Stimulated activated CD4-positive, alpha-beta T cell treated with anti-CD3 and anti-CD28 coated beads, Interleukin-15, amount 100 ng/mL, for 1 hour (primary cell): ENCODE measurements around the gene FAM20A.
"Not testable (repeated sequence)": the region's sequence is repeated elsewhere in the genome, so short reads cannot be mapped to it uniquely, and the experiment has no call there.

Experiments
- DNase-seq, 2 donors: peaks; one replicate each; pipeline ENCODE4 v3.0.0-alpha.2; 2020; ENCODE audit warnings: low read depth in 1 of 2, low spot score in 1 of 2

FAM20A gene

GRCh38 chr17:68533887-68534694, 67.1 kb downstream of the FAM20A start:
- no peak for DNase-seq

- DNase-seq: no peak
Measured at GRCh38 chr17:68532826-68533225, 68.3 kb downstream of the FAM20A start.

DNA sequence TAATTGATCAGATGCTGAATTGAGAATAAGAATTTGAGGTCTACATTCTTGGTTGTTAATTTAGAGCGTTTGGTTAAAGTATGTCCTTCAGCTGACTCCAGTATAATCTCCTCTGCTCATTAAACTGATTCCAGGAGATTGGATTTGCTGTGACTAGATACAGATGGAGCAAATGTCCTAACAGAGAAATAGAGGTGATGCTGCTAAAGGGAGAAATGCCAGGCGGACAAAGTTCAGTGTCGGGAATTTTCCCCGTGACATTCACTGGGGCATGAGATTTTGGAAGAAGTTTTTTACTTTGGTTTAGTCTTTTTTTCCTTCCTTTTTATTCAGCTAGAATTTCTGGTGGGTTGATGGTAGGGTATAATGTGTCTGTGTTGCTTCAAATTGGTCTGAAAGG, 69.9 kb downstream of the FAM20A start:
- DNase-seq: no peak

DNA sequence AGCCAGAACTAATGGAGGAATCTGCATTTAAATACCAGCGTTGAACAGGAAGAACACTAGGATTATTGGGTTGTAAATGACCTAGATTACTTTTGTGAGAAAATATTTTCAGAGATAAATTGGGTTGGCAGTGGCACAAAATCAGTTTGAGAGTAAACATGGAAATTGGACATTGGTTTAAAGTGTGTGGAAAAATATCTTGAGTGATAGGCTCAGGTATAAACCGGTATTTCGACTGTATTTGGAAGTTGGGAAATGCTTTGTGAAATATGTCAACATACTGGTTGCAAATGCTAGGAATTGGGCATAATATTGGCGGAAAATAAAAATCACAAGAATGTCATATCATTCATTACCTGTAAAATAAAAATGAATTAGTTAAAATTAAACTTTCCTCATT, 73.9 kb downstream of the FAM20A start:
- no peak for DNase-seq

GRCh38 chr17:68526548-68526947, 74.6 kb downstream of the FAM20A start:
- no peak for DNase-seq

DNA sequence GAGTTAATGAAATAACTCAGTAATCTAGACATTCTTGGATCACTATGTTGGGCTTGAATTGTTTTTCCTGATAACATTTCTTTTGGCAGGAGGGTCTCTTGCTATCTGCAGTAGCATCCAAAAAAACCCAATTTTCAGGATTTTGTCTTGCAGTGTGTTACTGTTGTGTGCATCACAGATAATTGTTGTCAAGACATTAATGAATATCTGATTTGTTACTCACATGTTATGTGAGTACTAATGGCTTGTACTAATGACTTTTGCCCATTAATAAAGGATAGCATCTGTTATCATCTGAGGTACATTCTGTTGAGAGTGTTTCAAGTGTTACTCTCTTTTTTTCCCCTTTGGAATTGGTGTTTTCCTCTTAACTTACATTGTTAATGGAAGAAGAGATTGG, 78.9 kb downstream of the FAM20A start:
- DNase-seq: no peak

DNA sequence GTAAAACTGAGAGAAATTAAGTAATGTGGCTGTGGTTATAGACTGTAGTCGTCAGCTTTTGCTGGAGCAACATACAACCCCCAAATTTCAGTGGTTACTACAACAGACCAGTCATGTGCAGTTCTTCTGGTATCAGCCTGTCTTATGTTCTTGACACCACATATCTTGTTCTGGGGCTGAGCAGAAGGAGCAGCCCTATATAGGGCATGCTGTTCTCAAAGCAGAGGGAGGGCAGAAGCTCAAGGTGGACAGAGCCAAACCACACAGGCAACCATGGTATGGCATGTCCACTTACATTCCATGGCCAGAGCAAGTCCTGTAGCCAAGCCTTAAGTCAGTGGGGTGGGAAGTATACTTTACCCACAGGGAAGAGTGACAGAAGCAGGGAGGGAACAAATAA, 81.3 kb downstream of the FAM20A start:
- DNase-seq: no peak

DNA sequence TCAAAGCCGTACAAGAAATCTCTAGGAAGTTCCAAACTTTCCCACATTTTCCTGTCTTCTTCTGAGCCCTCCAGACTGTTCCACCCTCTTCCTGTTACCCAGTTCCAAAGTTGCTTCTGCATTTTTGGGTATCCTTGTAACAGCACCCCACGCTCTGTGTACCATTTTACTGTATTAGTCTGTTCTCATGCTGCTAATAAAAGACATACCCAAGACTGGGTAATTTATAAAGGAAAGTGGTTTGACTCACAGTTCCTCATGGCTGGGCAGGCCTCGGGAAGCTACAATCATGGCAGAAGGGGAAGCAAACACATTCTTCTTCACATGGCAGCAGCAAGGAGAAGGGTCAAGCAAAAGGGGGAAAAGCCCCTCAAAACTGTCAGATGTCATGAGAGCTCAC, 82.1 kb downstream of the FAM20A start:
- not testable (repeated sequence) for DNase-seq

DNA sequence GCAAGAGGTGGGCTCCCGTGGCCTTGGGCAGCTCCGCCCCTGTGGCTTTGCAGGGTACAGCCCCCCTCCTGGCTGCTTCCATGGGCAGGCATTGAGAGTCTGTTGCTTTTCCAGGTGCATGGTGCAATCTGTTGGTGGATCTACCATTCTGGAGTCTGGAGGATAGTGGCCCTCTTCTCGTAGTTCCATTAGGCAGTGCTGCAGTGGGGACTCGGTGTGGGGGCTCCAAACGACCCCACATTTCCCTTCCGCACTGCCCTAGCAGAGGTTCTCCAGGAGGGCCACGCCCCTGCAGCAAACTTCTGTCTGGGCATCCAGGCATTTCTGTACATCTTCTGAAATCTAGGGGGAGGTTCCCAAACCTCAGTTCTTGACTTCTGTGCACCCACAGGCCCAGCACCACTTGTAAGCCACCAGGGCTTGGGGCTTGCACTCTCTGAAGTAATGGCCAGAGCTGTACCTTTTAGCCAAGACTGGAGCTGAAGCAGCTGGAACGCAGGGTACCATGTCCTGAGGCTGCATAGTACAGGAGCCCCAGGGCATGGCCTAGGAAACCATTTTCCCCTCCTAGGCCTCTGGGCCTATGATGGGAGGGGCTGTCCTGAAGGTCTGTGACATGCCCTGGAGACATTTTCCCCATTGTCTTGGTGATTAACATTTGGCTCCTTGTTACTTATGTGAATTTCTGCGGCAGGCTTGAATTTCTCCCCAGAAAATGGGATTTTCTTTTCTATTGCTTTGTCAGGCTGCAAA, 82.9 kb downstream of the FAM20A start:
- DNase-seq: no peak

- DNase-seq: not testable (repeated sequence)
Measured at GRCh38 chr17:68517605-68518004, 83.6 kb downstream of the FAM20A start.

DNA sequence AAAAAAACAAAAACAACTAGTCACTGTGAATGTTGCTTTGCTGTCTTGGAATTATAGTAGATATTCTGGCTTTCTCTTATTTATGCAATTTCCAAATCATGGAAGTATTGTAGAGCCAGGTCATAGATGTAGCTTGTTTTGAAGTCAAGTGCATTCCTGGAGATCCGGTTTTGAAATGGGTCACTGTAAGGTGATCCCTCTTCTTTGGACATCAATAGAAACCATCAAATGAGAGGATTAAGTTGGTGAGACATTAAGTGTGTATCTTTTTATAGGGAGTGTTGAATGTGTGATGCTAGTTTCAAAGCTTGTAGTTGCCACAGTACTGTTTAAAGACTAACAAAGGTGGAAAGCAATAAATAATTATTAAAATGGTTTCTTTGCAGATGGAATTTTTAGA, 84.4 kb downstream of the FAM20A start:
- DNase-seq: no peak

DNA sequence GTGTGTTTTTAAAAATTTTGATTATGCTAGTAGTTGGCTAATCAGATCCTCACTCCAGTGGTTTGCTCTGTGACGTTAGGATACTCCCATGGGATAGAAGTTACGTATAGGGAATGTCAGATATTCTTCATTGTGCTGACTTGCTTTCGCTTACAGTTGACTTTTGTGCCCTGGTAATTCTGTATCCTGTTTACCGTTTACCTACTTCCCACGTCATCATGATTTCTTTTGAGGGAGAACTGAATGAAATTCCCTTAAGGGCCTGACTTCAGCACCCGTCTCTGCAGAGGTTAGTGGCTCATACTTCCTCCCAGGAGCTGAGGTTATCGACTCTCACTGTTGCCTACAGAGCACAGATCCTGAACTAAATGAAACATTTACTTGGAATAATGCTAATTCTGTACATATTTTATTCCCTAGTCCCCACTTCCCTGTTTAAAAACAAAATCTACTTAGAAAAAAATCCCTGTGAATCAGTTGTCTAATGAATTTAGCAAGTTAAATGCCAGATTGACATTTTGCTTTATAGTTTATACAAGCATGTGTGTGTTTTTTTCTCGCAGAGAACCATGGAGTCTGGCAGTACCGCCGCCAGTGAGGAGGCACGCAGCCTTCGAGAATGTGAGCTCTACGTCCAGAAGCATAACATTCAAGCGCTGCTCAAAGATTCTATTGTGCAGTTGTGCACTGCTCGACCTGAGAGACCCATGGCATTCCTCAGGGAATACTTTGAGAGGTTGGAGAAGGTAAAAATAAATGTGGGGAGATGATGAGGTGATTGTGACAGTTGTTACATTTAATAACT, 86.1 kb downstream of the FAM20A start:
- DNase-seq: no peak

DNA sequence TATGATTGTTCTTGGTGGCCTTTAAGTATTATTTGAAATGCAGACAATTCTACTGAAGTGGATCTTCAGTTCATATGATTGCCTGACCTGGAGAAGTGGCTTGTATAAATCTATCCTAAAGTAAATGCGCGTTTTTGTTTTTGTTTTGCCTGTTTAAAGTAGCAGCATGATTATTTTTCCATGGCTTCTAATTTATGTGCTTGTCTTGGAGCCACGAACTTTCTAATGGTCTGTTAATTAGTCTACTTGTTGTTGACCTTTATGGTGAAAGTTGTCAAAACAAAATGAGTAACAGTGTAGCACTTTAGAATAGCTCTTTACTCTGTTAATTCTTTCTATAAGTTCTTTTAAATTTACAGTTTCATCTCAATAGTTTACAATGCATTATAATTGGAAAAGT, 87.2 kb downstream of the FAM20A start:
- DNase-seq: no peak

DNA sequence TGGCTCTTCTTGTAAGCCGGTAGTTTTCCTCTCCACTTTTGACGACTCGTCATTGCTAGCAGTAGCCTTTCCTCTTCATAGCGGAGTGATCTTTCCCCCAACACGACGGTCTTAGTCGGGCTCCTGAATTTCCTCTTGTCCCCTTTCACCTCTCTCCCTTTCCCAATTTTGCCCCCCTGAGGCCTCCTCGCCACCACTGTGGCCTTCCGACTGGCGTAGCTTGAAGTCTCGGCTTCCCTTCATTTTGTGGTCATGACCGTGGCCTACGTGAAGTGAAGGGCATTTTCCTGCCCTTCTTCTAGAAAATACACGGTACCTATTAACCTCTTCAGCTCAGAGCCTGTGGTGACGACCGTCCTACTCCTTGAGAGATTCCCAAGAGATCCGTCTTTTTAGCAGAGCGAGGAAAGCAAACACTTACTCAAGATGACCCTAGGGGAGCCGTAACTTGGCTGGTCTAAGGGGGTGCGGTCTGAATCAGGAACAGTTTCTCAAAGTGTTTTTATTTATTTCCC, 88.2 kb downstream of the FAM20A start:
- peak in 1 of 2 donors; percentile 1 for DNase-seq

DNA sequence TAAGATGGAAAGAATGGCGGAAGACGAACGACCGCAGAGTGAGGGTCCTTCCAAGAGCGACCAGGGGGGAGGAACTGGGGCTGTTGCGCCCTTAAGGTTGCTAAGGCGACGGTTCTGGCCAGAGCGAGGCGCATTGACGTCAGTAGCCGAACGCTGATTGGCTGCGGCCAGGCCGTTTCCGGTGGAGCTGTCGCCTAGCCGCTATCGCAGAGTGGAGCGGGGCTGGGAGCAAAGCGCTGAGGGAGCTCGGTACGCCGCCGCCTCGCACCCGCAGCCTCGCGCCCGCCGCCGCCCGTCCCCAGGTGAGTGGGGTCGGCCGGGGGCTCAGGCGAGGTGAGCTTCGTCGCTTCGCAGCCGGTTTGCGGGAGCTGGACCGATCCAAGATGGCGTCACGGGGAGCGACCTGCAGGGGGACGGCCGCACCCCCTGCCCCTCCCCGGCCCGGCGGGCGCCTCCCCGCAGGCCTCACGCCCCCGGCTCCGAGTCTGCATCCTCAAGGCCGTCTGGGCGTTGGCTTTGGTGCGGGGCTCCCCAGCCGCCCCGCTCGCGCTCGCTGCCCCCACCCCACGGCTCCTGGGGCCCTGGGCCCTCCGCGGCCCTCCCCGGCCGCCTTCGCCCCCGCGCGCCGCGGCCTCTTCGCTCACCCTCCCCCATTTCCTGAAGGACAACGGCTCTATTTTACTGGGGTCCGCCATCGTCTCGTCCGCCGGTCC, 88.8 kb downstream of the FAM20A start, which contains the start of gene PRKAR1A:
Gene PRKAR1A (plus strand): TSS at position 184 of the 713 bp plus-strand sequence. CDS start 2,970 bp downstream, outside the sequence.
- peak; percentile 79 to 81 for DNase-seq

DNA sequence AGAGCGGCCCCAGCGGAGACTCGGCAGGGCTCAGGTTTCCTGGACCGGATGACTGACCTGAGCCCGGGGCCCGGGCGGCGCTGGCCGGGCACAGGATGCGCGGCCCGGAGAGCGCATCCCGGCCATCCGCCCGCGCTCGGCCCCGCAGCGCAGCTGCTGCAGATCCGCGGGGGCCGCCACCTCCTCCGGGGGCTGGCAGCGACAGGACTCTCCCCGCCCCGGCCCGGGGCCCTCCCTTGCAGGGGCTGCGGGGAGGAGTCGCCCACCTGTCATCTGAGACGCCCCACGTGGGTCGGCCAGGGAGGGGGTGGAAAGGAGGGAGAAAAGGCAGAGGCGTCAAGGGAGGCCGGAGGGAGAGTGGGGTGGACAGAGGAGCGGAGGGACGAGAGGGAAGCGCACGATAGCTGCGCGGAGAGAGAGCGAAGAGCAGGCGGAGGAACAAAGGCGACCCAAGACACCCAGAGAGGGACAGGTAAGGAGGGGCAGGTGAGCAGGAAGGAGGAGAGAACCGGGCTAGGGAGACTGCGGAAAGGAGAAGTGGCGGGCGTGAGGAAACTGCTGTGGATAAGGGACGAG, 89.4 kb downstream of the FAM20A start:
- DNase-seq: peak in 1 of 2 donors; percentile 47

GRCh38 chr17:68511254-68511670, 89.9 kb downstream of the FAM20A start:
- DNase-seq: no peak

DNA sequence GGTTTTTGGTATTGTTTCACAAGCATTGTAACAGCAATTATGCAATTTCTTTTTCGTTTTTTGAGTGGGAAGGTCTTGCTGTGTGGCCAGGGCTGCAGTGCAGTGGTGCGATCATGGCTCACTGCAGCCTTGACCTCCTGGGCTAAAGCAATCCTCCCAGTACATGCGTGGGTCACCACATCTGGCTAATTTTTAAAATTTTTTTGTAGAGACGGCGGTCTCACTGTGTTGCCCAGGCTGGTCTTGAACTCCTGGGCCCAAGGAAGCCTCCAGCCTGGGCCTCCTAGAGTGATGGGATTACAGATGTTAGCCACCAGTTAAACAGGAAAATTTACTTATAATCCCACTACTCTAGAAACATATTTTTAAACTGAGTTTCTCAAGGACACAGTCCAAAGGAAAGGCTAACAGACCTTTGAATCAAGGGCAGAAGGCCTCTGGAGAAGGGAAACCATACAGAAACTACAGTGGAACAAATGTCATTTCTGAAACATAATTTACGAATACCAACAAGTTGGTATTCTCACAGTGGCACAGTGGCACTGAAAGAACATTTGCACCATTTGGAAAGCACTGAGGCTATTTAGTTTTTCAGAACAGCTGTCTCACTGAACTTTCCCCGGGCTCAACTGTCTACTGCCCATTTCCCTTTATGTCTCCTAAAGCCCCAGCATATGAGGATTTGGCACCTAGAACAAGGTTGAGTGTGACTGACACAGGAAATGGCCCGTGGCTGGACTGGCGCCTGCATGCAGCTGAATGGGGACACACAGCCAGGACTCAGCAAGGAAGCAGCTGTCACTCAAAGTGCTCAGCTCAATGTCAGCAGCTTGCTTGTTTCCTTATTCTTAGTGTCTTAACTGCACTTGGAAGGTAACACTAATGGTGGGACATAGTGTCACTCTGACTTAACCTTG, 91.8 kb downstream of the FAM20A start:
- no peak for DNase-seq

- DNase-seq: no peak
Measured at GRCh38 chr17:68507576-68507975, 93.6 kb downstream of the FAM20A start.
